Cardiac muscle cell (in vitro differentiated cells and primary cell): Measurements from ENCODE around the gene ECI1. TPM values are rescaled to one million over a fixed set of nuclear protein-coding genes. Genes with fewer than 3 reads are reported as not detected.

Experiments used
- DNase-seq, 2 donors: peaks; one replicate each; pipeline versions ENCODE4 v3.0.0 to v3.0.0-alpha.2; 2010 to 2017; ENCODE audit warnings: low read depth in 1 of 2, low spot score in 1 of 2
- H3K27ac ChIP-seq: fragments of 200-600 bp; sonication (generic); 2 replicates; pipeline ENCODE4 v1.5.1; 2016
- H3K27me3 ChIP-seq: fragments of 200-600 bp; sonication (generic); 2 replicates; pipeline ENCODE4 v1.6.0; 2016; ENCODE audit warnings: control low read depth
- H3K36me3 ChIP-seq: fragments of 200-600 bp; sonication (generic); 2 replicates; pipeline ENCODE4 v1.5.1; 2016; ENCODE audit warnings: control low read depth
- H3K4me1 ChIP-seq: fragments of 200-600 bp; sonication (generic); 2 replicates; pipeline ENCODE4 v1.8.1; 2017; ENCODE audit warnings: low read depth, mild to moderate bottlenecking, mixed run types
- H3K4me3 ChIP-seq: fragments of 200-600 bp; sonication (generic); 2 replicates; pipeline ENCODE4 v1.5.1; 2016; ENCODE audit warnings: mild to moderate bottlenecking
- H3K9me3 ChIP-seq: fragments of 200-600 bp; sonication (generic); 2 replicates; pipeline ENCODE4 v1.5.1; 2017; ENCODE audit warnings: low read depth, mild to moderate bottlenecking, control low read depth
- polyA plus RNA-seq: library from polyadenylated mRNA; unstranded; fragments of >200 nt; fragmentation: Nextera tagmentation; extraction: Ambion mirVana; gene quantifications from 2 replicates; pipeline ENCODE4 v1.2.1, GENCODE V29; 2016
- total RNA-seq: library from RNA; depleted of rRNA; stranded (reverse); fragments of >200 nt; gene quantifications from 2 replicates; pipeline ENCODE4 v1.2.3, GENCODE V29; 2016
- TF ChIP-seq, protein P1 (sequence below): IDR thresholded peaks from 2 replicates; pipeline ENCODE4 v1.5.1; 2012; ENCODE audit warnings: low read depth, mild to moderate bottlenecking, low read length

The ECI1 gene
- total and polyA plus RNA-seq, 2 experiments from 2014 or later = 137 to 343 TPM

GRCh38 chr16:2200313-2200712 is 51.1 kb downstream of the ECI1 start:
- Histone ChIP-seq H3K4me3 (no peak overlapping the region), H3K27me3 (peaks cover 29% of the 10 kb centered on the region), H3K9me3 (no peaks in the 10 kb centered on the region), H3K4me1 (peaks cover 1% of the 10 kb centered on the region), H3K36me3 (no peaks in the 10 kb centered on the region), H3K27ac (no peak overlapping the region)
- DNase-seq = no peak
- TF ChIP-seq, protein P1, sequence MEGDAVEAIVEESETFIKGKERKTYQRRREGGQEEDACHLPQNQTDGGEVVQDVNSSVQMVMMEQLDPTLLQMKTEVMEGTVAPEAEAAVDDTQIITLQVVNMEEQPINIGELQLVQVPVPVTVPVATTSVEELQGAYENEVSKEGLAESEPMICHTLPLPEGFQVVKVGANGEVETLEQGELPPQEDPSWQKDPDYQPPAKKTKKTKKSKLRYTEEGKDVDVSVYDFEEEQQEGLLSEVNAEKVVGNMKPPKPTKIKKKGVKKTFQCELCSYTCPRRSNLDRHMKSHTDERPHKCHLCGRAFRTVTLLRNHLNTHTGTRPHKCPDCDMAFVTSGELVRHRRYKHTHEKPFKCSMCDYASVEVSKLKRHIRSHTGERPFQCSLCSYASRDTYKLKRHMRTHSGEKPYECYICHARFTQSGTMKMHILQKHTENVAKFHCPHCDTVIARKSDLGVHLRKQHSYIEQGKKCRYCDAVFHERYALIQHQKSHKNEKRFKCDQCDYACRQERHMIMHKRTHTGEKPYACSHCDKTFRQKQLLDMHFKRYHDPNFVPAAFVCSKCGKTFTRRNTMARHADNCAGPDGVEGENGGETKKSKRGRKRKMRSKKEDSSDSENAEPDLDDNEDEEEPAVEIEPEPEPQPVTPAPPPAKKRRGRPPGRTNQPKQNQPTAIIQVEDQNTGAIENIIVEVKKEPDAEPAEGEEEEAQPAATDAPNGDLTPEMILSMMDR = no peak

DNA sequence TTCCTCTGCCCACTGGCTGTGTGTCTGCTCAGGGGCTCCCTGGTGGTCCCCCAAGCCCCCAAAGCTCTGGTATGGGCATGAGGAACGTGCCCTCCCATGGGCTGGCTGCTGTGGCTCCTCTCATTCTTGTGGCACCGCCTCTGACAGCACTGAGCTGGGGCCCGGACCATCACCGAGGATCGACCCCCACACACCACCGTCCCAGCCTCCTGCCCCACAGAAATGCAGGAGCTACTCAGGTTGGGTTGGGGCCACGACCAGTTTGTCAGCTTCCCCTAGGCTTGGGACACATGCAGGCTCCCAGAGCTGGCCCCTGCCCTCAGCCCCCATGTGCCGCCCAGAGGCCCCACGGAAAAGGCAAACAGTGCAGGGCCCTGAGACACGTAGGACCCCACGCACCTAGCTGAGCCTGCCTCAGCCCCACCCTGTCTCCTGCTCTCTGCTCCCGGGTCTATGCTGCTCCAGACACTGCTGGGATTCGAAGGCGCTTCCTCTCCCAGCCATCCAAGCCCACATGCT is 51.7 kb downstream of the ECI1 start:
- peaks cover 5% of the 10 kb centered on the region for H3K4me1 ChIP-seq
- no peak overlapping the region for H3K27ac ChIP-seq
- TF ChIP-seq, protein P1 = no peak
- H3K4me3 ChIP-seq = no peak overlapping the region
- no peaks in the 10 kb centered on the region for H3K9me3 ChIP-seq
- peaks cover 29% of the 10 kb centered on the region for H3K27me3 ChIP-seq
- DNase-seq = no peak
- H3K36me3 ChIP-seq = no peaks in the 10 kb centered on the region

DNA sequence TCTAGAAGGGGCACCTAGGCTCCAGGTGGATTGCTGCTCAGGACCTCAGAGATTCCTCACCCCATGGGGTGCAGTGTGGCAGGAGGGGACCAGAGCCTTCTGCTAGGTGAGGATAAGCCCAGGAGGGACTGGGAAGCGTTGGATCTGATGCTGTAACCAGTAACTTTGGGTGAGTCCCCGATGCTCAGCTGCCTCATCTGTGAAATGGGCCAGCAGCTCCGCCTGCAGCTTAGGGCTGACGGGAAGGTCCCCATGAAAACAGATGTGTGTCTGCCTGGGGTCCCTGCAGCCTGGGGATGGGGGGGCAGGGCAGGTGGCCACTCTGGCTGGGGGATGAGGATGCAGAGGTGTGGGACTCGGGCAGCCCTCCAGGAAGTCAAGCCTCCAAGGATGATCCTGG is 52.3 kb downstream of the ECI1 start:
- peaks cover 29% of the 10 kb centered on the region for H3K27me3 ChIP-seq
- no peak for DNase-seq
- no peaks in the 10 kb centered on the region for H3K9me3 ChIP-seq
- H3K27ac ChIP-seq = no peak overlapping the region
- no peak overlapping the region for H3K4me3 ChIP-seq
- peaks cover 5% of the 10 kb centered on the region for H3K4me1 ChIP-seq
- TF ChIP-seq, protein P1 = no peak
- no peaks in the 10 kb centered on the region for H3K36me3 ChIP-seq

DNA sequence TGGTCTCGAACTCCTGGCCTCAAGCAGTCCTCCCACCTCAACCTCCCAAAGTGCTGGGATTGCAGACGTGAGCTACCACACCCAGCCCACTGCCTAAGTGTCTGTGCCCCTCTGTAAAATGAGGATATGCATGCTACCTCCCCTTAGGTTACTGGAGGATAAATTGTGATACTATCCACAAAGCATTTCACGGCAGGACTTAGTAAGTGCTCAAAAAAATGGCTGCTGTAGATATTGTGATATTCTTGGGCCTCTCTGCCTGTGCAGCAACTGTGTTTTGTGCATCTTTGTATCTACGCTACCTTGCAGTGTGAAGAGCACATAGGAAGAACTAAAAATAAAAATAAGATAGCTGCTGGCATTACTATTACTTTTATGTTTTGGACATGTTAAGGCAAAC is 53.1 kb downstream of the ECI1 start:
- Histone ChIP-seq H3K36me3 (no peaks in the 10 kb centered on the region), H3K27me3 (peaks cover 29% of the 10 kb centered on the region), H3K9me3 (no peaks in the 10 kb centered on the region), H3K4me1 (peaks cover 5% of the 10 kb centered on the region), H3K27ac (no peak overlapping the region), H3K4me3 (no peak overlapping the region)
- TF ChIP-seq, protein P1 = no peak
- no peak for DNase-seq

- TF ChIP-seq, protein P1 = no peak
- Histone ChIP-seq H3K4me3 (no peak overlapping the region), H3K27ac (no peak overlapping the region), H3K36me3 (no peaks in the 10 kb centered on the region), H3K4me1 (peaks cover 5% of the 10 kb centered on the region), H3K27me3 (peaks cover 29% of the 10 kb centered on the region), H3K9me3 (no peaks in the 10 kb centered on the region)
- DNase-seq = no peak
Measured at GRCh38 chr16:2197765-2198164, 53.6 kb downstream of the ECI1 start.
